Measurements from ENCODE around the gene NINL. TPM values are rescaled to one million over a fixed set of nuclear protein-coding genes. Genes with fewer than 3 reads are reported as not detected.

Gene NINL
- total RNA-seq, 1 donor from 2014 or later: 1.8 TPM

- ChIA-PET POLR2A (no interaction called here), CTCF (no interaction called here)
- H3K27me3 Mint-ChIP-seq: no peaks in the 10 kb centered on the region
- no peak for TF ChIP-seq CTCF (IDR thresholded peaks at IDR 0.05)
- DNase-seq (no peak), ATAC-seq (ENCODE audit: low read depth) (no peak)
- no peak overlapping the region for H3K4me3 Mint-ChIP-seq
- no peaks in the 10 kb centered on the region for H3K4me1 Mint-ChIP-seq
- no peaks in the 10 kb centered on the region for H3K36me3 Mint-ChIP-seq (ENCODE audit: low read depth)
- H3K27ac Mint-ChIP-seq: no peak overlapping the region
- no peaks in the 10 kb centered on the region for H3K9me3 Mint-ChIP-seq
- intact Hi-C loops (cut with micrococcal nuclease): no loop called here
Observed at GRCh38 chr20:25495189-25495824, 90.0 kb downstream of the NINL start.

- Mint-ChIP-seq H3K27me3 (no peaks in the 10 kb centered on the region), H3K27ac (no peak overlapping the region), H3K4me3 (no peak overlapping the region), H3K4me1 (no peaks in the 10 kb centered on the region), H3K36me3 (ENCODE audit: low read depth) (no peaks in the 10 kb centered on the region), H3K9me3 (no peaks in the 10 kb centered on the region)
- CTCF ChIA-PET: no interaction called here
- intact Hi-C loops (cut with micrococcal nuclease): no loop called here
- POLR2A ChIA-PET: no interaction called here
- no peak for DNase-seq
- ATAC-seq (ENCODE audit: low read depth): no peak
- no peak for TF ChIP-seq CTCF (IDR thresholded peaks at IDR 0.05)
Observed at GRCh38 chr20:25494506-25495188, 90.7 kb downstream of the NINL start.

- ChIA-PET POLR2A (no interaction called here), CTCF (no interaction called here)
- no peaks in the 10 kb centered on the region for H3K36me3 Mint-ChIP-seq (ENCODE audit: low read depth)
- TF ChIP-seq CTCF (IDR thresholded peaks at IDR 0.05): no peak
- ATAC-seq (ENCODE audit: low read depth) (no peak), DNase-seq (no peak)
- no peaks in the 10 kb centered on the region for H3K27me3 Mint-ChIP-seq
- H3K4me3 Mint-ChIP-seq: no peak overlapping the region
- no peak overlapping the region for H3K27ac Mint-ChIP-seq
- intact Hi-C loops (cut with micrococcal nuclease): no loop called here
- no peaks in the 10 kb centered on the region for H3K4me1 Mint-ChIP-seq
- H3K9me3 Mint-ChIP-seq: no peaks in the 10 kb centered on the region
Observed at GRCh38 chr20:25493748-25494505, 91.4 kb downstream of the NINL start.

GRCh38 chr20:25493137-25493536 lies 92.2 kb downstream of the NINL start:
- Mint-ChIP-seq H3K27me3 (no peaks in the 10 kb centered on the region), H3K36me3 (ENCODE audit: low read depth) (no peaks in the 10 kb centered on the region), H3K27ac (no peak overlapping the region), H3K9me3 (no peaks in the 10 kb centered on the region), H3K4me1 (no peaks in the 10 kb centered on the region), H3K4me3 (no peak overlapping the region)
- no peak for TF ChIP-seq CTCF (IDR thresholded peaks at IDR 0.05)
- intact Hi-C loops (cut with micrococcal nuclease): no loop called here
- ChIA-PET POLR2A (no interaction called here), CTCF (no interaction called here)
- DNase-seq: no peak
- no peak for ATAC-seq (ENCODE audit: low read depth)

GRCh38 chr20:25491446-25492038 lies 93.8 kb downstream of the NINL start:
- DNase-seq: no peak
- Mint-ChIP-seq H3K27ac (no peak overlapping the region), H3K4me1 (peaks cover under 1% of the 10 kb centered on the region), H3K27me3 (no peaks in the 10 kb centered on the region), H3K36me3 (ENCODE audit: low read depth) (no peaks in the 10 kb centered on the region), H3K4me3 (no peak overlapping the region), H3K9me3 (no peaks in the 10 kb centered on the region)
- intact Hi-C loops (cut with micrococcal nuclease): no loop called here
- POLR2A ChIA-PET: no interaction called here
- ATAC-seq (ENCODE audit: low read depth): no peak
- no peak for TF ChIP-seq CTCF (IDR thresholded peaks at IDR 0.05)
- CTCF ChIA-PET: no interaction called here
